K562 (cell line): Measurements from ENCODE around the gene WFDC1. TPM values are rescaled to one million over a fixed set of nuclear protein-coding genes. Genes with fewer than 3 reads are reported as not detected.

Experiments
- ATAC-seq: fragments of 200-7000 bp; cut with Tn5 transposase; 3 replicates; pipeline ENCODE4 v1.9.1; 2020; ENCODE audit warnings: moderate library complexity
- BruUV-seq: library from RNA; stranded (reverse); fragments of 400-500 nt; replicated peaks from 2 replicates; lab custom pipeline; 2021; lab: Mats Ljungman, UMichigan
- CTCF ChIA-PET: fragments of 300-600 bp; formaldehyde crosslinking; extraction: SDS; loops from one replicate; lab custom pipeline; 2021; ENCODE audit warnings: low intra/inter-chr PET ratio; lab: Yijun Ruan, JAX
- POLR2A ChIA-PET: fragments of 300-600, 350-650 bp; sonication (Branson Sonifier 250); formaldehyde crosslinking; extraction: SDS; loops from one replicate; lab custom pipeline; 2021; ENCODE audit warnings: antibody characterized with exemption, inconsistent platforms; lab: Yijun Ruan, JAX
- DNase-seq, 4 experiments: peaks; one replicate each; pipeline versions ENCODE4 v3.0.0 to v3.0.0-alpha.2; 2011 to 2018; ENCODE audit warnings: low spot score in 3 of 4, mixed read lengths in 3 of 4; ENCODE audit errors: extremely low read depth in 1 of 4
- FAIRE-seq: peaks from 2 replicates; lab custom pipeline; 2011; peaks lifted over from hg19 to GRCh38; lab: Jason Lieb, UNC
- H2AFZ ChIP-seq: 2 replicates; pipeline ENCODE4 v1.6.0; 2011; ENCODE audit warnings: low read depth, low read length, control low read depth, inconsistent platforms
- H3K27ac ChIP-seq: fragments of 200-600 bp; 3 replicates; pipeline ENCODE4 v1.8.0; 2011; ENCODE audit warnings: low read depth, mild to moderate bottlenecking, control low read depth, inconsistent platforms, low read length, moderate library complexity, mixed read lengths; ENCODE audit errors: extremely low read depth
- H3K27me3 ChIP-seq, 2 experiments: fragments of 300-600 bp in 1 of 2; 2 replicates in 1 of 2; 3 replicates in 1 of 2; pipeline versions ENCODE4 v1.6.0 to v1.8.0; 2011; ENCODE audit warnings: inconsistent platforms in 2 of 2, low read length in 2 of 2, mild to moderate bottlenecking in 1 of 2, mixed read lengths in 1 of 2, moderate library complexity in 1 of 2; ENCODE audit not compliant: control insufficient read depth in 2 of 2, insufficient read depth in 2 of 2
- H3K36me3 ChIP-seq: fragments of 300-600 bp; 3 replicates; pipeline ENCODE4 v1.8.0; 2011; ENCODE audit warnings: mild to moderate bottlenecking, low read length, inconsistent platforms; ENCODE audit not compliant: control insufficient read depth, insufficient read depth
- H3K4me1 ChIP-seq, 2 experiments: fragments of 200-600 bp in 1 of 2; replicated peaks in 1 of 2; 2 replicates in 1 of 2; 3 replicates in 1 of 2; pipeline versions ENCODE4 v1.5.1 to v1.8.0; 2011; ENCODE audit warnings: inconsistent platforms in 2 of 2, low read length in 2 of 2, mild to moderate bottlenecking in 1 of 2, mixed read lengths in 1 of 2, moderate library complexity in 1 of 2; ENCODE audit not compliant: control insufficient read depth in 2 of 2, insufficient read depth in 2 of 2
- H3K4me2 ChIP-seq: 2 replicates; pipeline ENCODE4 v1.6.1; 2011; ENCODE audit warnings: low read length, control low read depth, inconsistent platforms, mixed read lengths; ENCODE audit not compliant: insufficient read depth
- H3K4me3 ChIP-seq: fragments of 200-600 bp; sonication (generic), shearing (Covaris generic); 2 replicates; pipeline ENCODE4 v1.5.1; 2016; ENCODE audit warnings: control low read depth, inconsistent platforms
- H3K79me2 ChIP-seq: fragments of 200-600 bp; 3 replicates; pipeline ENCODE4 v1.8.0; 2011; ENCODE audit warnings: low read length, inconsistent platforms; ENCODE audit not compliant: control insufficient read depth, insufficient read depth
- H3K9ac ChIP-seq, 2 experiments: 2 replicates each; pipeline versions ENCODE4 v1.6.0 to v1.6.1; 2011; ENCODE audit warnings: low read depth in 2 of 2, low read length in 2 of 2, control low read depth in 1 of 2, inconsistent platforms in 1 of 2, mild to moderate bottlenecking in 1 of 2, mixed read lengths in 1 of 2; ENCODE audit not compliant: insufficient read depth in 1 of 2
- H3K9me1 ChIP-seq: one replicate; pipeline ENCODE4 v1.6.0; 2011; ENCODE audit warnings: inconsistent platforms, mild to moderate bottlenecking, low read length, moderate library complexity; ENCODE audit not compliant: control insufficient read depth, insufficient read depth
- H3K9me3 ChIP-seq: replicated peaks from 2 replicates; pipeline ENCODE4 v1.5.1; 2011; ENCODE audit warnings: low read depth, low read length, inconsistent platforms; ENCODE audit not compliant: control insufficient read depth, insufficient read depth
- H4K20me1 ChIP-seq: replicated peaks from 2 replicates; pipeline ENCODE4 v1.6.1; 2011; ENCODE audit warnings: low read length, inconsistent platforms, mixed read lengths; ENCODE audit not compliant: control insufficient read depth, insufficient read depth
- DLX4 ChIP-seq: fragments of 250-450 bp; sonication (Bioruptor Pico); IDR thresholded peaks from 2 replicates; pipeline ENCODE4 v1.6.1; 2021; ENCODE audit warnings: mild to moderate bottlenecking
- FOXJ2 ChIP-seq: fragments of 200-800 bp; sonication (Bioruptor generic); IDR thresholded peaks from 2 replicates; pipeline ENCODE4 v1.6.1; 2016; ENCODE audit warnings: missing genetic modification characterization, missing compliant biosample characterization
- HINFP ChIP-seq: fragments of 450-650 bp; conservative IDR thresholded peaks from 2 replicates; pipeline ENCODE4 v1.6.1; 2016; ENCODE audit warnings: missing genetic modification characterization, low read depth, mild to moderate bottlenecking, control low read depth, missing compliant biosample characterization
- LCOR ChIP-seq: sonication (generic); formaldehyde crosslinking; IDR thresholded peaks from 2 replicates; pipeline ENCODE4 v1.8.0; 2022; ENCODE audit warnings: mild to moderate bottlenecking, missing genetic modification reagents
- PHB ChIP-seq: fragments of 250-450 bp; sonication (Bioruptor Pico); IDR thresholded peaks from 2 replicates; pipeline ENCODE4 v1.5.0; 2021
- RBM34 ChIP-seq: fragments of 200-400 bp; formaldehyde crosslinking; IDR thresholded peaks from 2 replicates; pipeline ENCODE4 v1.6.1; 2018; ENCODE audit warnings: low read length, borderline replicate concordance; ENCODE audit not compliant: insufficient read depth
- TCF7 ChIP-seq: sonication (generic); IDR thresholded peaks from 2 replicates; pipeline ENCODE4 v1.6.1; 2016; ENCODE audit warnings: antibody characterized with exemption, borderline replicate concordance
- ZFP91 ChIP-seq: sonication (generic); formaldehyde crosslinking; IDR thresholded peaks from 2 replicates; pipeline ENCODE4 v1.8.0; 2022; ENCODE audit warnings: mild to moderate bottlenecking, missing genetic modification reagents
- ZKSCAN8 ChIP-seq: fragments of 200-800 bp; sonication (Bioruptor generic); IDR thresholded peaks from 2 replicates; pipeline ENCODE4 v1.6.1; 2016; ENCODE audit warnings: missing genetic modification characterization, missing compliant biosample characterization
- ZNF134 ChIP-seq: fragments of 250-450 bp; sonication (Bioruptor Pico); conservative IDR thresholded peaks from 2 replicates; pipeline ENCODE4 v1.4.0; 2020
- ZNF24 ChIP-seq: fragments of 450-650 bp; IDR thresholded peaks from 2 replicates; pipeline ENCODE4 v1.6.1; 2016
- ZNF280A ChIP-seq: fragments of 450-650 bp; IDR thresholded peaks from 2 replicates; pipeline ENCODE4 v1.6.1; 2018; ENCODE audit warnings: mild to moderate bottlenecking, low read depth; ENCODE audit not compliant: partially characterized antibody
- WGBS: fragments of 100-300 bp; shearing (Covaris generic); methylation state at CpG from one replicate; pipeline ENCODE4 v1.1.6; 2016; ENCODE audit warnings: low coverage, mixed read lengths; ENCODE audit not compliant: insufficient coverage; ENCODE audit errors: missing lambda C conversion rate; 5-methylcytosine and 5-hydroxymethylcytosine counted together
- in situ Hi-C: fragments of 300-500 bp; cut with MboI; formaldehyde crosslinking; loops from 4 replicates; pipeline ENCODE4 v1.15.0; 2018; ENCODE audit warnings: inconsistent platforms, mixed read lengths
- intact Hi-C: fragments of 100-400 bp; cut with micrococcal nuclease; formaldehyde crosslinking; loops from 2 replicates; pipeline ENCODE4 v1.14.2; 2022
- polyA plus RNA-seq, 8 experiments: library from polyadenylated mRNA; depleted of rRNA in 4 of 8; stranded (reverse) in 5 of 8; unstranded in 3 of 8; fragments of >200 nt; fragmentation: Nextera tagmentation in 2 of 8; fragmentation: Illumina TruSeq in 1 of 8; extraction: Ambion mirVana in 2 of 8; extraction: Trizol in 1 of 8; gene quantifications; 2 replicates each; pipeline versions ENCODE4 v1.2.1 to v1.2.3, GENCODE V29; 2011 to 2014; ENCODE audit warnings: inconsistent platforms in 1 of 8, missing spikeins in 1 of 8
- total RNA-seq, 7 experiments: library from RNA; depleted of rRNA in 6 of 7; stranded (reverse); fragments of >200 nt in 6 of 7; fragmentation: Illumina TruSeq in 2 of 7; extraction: Trizol in 2 of 7; gene quantifications; 2 replicates each; pipeline versions ENCODE4 v1.2.1 to v1.2.3, GENCODE V29; 2011 to 2021; ENCODE audit warnings: low replicate concordance in 1 of 7

WFDC1 gene
- total and polyA plus RNA-seq, 9 of the 15 experiments (the other 6 are each of a cell fraction or from before 2014, with no cell fraction given) = not detected

GRCh38 chr16:84254062-84254461 is 40.6 kb upstream of the WFDC1 start:
- intact Hi-C loops (no loop called here), in situ Hi-C loops (no loop called here)
- Histone ChIP-seq H3K9me1 (no peaks in the 10 kb centered on the region), H3K27ac (no peak overlapping the region), H3K4me1 (no peaks in the 10 kb centered on the region), H3K36me3 (no peaks in the 10 kb centered on the region), H3K27me3 (peaks cover 27 to 52% of the 10 kb centered on the region in 2 experiments), H3K79me2 (no peaks in the 10 kb centered on the region), H3K9ac (no peak overlapping the region), H4K20me1 (no peaks in the 10 kb centered on the region), H3K4me3 (no peak overlapping the region), H2AFZ (no peak overlapping the region), H3K4me2 (no peak overlapping the region), H3K9me3 (no peaks in the 10 kb centered on the region)
- no peak for FAIRE-seq
- WGBS = 0% methylated on average over 4 of the region's 4 CpGs
- no TSS peak for BruUV-seq
- no peak for ATAC-seq
- no peak for DNase-seq
- POLR2A ChIA-PET = interaction anchor here (3.0 kb wide), 1 partner anchor 9 kb away, joined by 10 read pairs; no protein-coding TSS in a partner anchor
- CTCF ChIA-PET = interaction anchor here (0.6 kb wide), 1 partner anchor 13 kb away, joined by 3 read pairs; no protein-coding TSS in a partner anchor
- TF ChIP-seq ZNF24 (no peak), ZFP91 (CRISPR knock-in tag) (no peak), FOXJ2 (no peak), LCOR (CRISPR knock-in tag) (no peak), TCF7 (no peak), ZKSCAN8 (CRISPR knock-in tag) (no peak), ZNF280A (no peak), HINFP (no peak), PHB (CRISPR knock-in tag) (no peak), ZNF134 (CRISPR knock-in tag) (no peak), RBM34 (no peak), DLX4 (CRISPR knock-in tag) (no peak)
- TF ChIP-seq, all 486 proteins: peak for 0
